ENCODE results near the gene SAMD13. TPM values are rescaled to one million over a fixed set of nuclear protein-coding genes. Genes with fewer than 3 reads are reported as not detected.

SAMD13 gene
- total RNA-seq, 1 experiment from 2014 or later = 2.2 TPM

- Histone ChIP-seq H3K27ac (ENCODE audit: low read length) (no peak overlapping the region), H3K9me3 (ENCODE audit: control insufficient read depth, insufficient read depth, low read depth, low read length) (peaks cover 8% of the 10 kb centered on the region; the same call in 1 of the 2 replicates), H3K36me3 (ENCODE audit: control insufficient read depth, insufficient read depth, low read length) (no peaks in the 10 kb centered on the region), H3K4me3 (ENCODE audit: low read depth in 2 of 2, low read length in 2 of 2) (no peak overlapping the region), H3K4me1 (ENCODE audit: control insufficient read depth, insufficient read depth, low read length) (peaks cover 8% of the 10 kb centered on the region), H3K27me3 (ENCODE audit: control insufficient read depth, insufficient read depth, low read length) (no peaks in the 10 kb centered on the region)
- in situ Hi-C loops (cut with HindIII; ENCODE audit: low pct_unique_long_range_greater_than_20kb, low sequenced_read_pairs) (no loop called here), intact Hi-C loops (cut with micrococcal nuclease; ENCODE audit: unreplicated experiment) (no loop called here)
- ATAC-seq (no peak), DNase-seq (ENCODE audit: low read depth, low spot score) (no peak)
- BruUV-seq (replicated peaks) = no TSS peak
- ChIA-PET CTCF (interaction anchor here (0.6 kb wide), 1 partner anchor 59 kb away, joined by 4 read pairs; no protein-coding TSS in a partner anchor), POLR2A (no interaction called here)
- TF ChIP-seq POLR2AphosphoS5 (IDR thresholded peaks at IDR 0.05; ENCODE audit: low read depth, low read length) = no peak
- TF ChIP-seq SIN3A (IDR thresholded peaks at IDR 0.05; ENCODE audit: borderline replicate concordance, insufficient read depth, low read depth, low read length) = no peak
- no peak for TF ChIP-seq TCF7L2 (IDR thresholded peaks at IDR 0.05; ENCODE audit: low read depth, low read length)
- TF ChIP-seq, protein P1, sequence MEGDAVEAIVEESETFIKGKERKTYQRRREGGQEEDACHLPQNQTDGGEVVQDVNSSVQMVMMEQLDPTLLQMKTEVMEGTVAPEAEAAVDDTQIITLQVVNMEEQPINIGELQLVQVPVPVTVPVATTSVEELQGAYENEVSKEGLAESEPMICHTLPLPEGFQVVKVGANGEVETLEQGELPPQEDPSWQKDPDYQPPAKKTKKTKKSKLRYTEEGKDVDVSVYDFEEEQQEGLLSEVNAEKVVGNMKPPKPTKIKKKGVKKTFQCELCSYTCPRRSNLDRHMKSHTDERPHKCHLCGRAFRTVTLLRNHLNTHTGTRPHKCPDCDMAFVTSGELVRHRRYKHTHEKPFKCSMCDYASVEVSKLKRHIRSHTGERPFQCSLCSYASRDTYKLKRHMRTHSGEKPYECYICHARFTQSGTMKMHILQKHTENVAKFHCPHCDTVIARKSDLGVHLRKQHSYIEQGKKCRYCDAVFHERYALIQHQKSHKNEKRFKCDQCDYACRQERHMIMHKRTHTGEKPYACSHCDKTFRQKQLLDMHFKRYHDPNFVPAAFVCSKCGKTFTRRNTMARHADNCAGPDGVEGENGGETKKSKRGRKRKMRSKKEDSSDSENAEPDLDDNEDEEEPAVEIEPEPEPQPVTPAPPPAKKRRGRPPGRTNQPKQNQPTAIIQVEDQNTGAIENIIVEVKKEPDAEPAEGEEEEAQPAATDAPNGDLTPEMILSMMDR (IDR thresholded peaks at IDR 0.05) = no peak
- no peak for TF ChIP-seq REST (IDR thresholded peaks at IDR 0.05; ENCODE audit: insufficient read depth in 1 of 2, low read depth in 2 of 2, low read length in 1 of 2)
These were observed 58.8 kb downstream of the SAMD13 start for GRCh38 chr1:84360316-84360715.

- TF ChIP-seq SIN3A (IDR thresholded peaks at IDR 0.05; ENCODE audit: borderline replicate concordance, insufficient read depth, low read depth, low read length) (no peak), POLR2AphosphoS5 (IDR thresholded peaks at IDR 0.05; ENCODE audit: low read depth, low read length) (no peak), REST (IDR thresholded peaks at IDR 0.05; ENCODE audit: insufficient read depth in 1 of 2, low read depth in 2 of 2, low read length in 1 of 2) (no peak), TCF7L2 (IDR thresholded peaks at IDR 0.05; ENCODE audit: low read depth, low read length) (no peak)
- TF ChIP-seq, protein P1 (IDR thresholded peaks at IDR 0.05) = no peak
These were observed 60.3 kb downstream of the SAMD13 start for GRCh38 chr1:84361796-84362195.

More at GRCh38 chr1:84361796-84362195, 60.3 kb downstream of the SAMD13 start:
- Histone ChIP-seq H3K9me3 (ENCODE audit: control insufficient read depth, insufficient read depth, low read depth, low read length) (peaks cover 4% of the 10 kb centered on the region; the same call in 1 of the 2 replicates), H3K4me1 (ENCODE audit: control insufficient read depth, insufficient read depth, low read length) (peaks cover 17% of the 10 kb centered on the region), H3K27ac (ENCODE audit: low read length) (no peak overlapping the region), H3K4me3 (ENCODE audit: low read depth in 2 of 2, low read length in 2 of 2) (no peak overlapping the region), H3K36me3 (ENCODE audit: control insufficient read depth, insufficient read depth, low read length) (no peaks in the 10 kb centered on the region), H3K27me3 (ENCODE audit: control insufficient read depth, insufficient read depth, low read length) (no peaks in the 10 kb centered on the region)
- ChIA-PET POLR2A (no interaction called here), CTCF (no interaction called here)
- DNase-seq (ENCODE audit: low read depth, low spot score) (no peak), ATAC-seq (no peak)
- no TSS peak for BruUV-seq (replicated peaks)
- intact Hi-C loops (cut with micrococcal nuclease; ENCODE audit: unreplicated experiment) (no loop called here), in situ Hi-C loops (cut with HindIII; ENCODE audit: low pct_unique_long_range_greater_than_20kb, low sequenced_read_pairs) (no loop called here)

Data from Panc1 (cell line).